Heart left ventricle (tissue), 16 donors: ENCODE results near the gene P4HA3. TPM values are rescaled to one million over a fixed set of nuclear protein-coding genes. Genes with fewer than 3 reads are reported as not detected.

Experiments
- ATAC-seq, 4 donors: fragments of 200-7000 bp; cut with Tn5 transposase; one replicate each; pipeline ENCODE4 v1.9.1; 2020 to 2022; ENCODE audit warnings: moderate library complexity in 4 of 4, mild to moderate bottlenecking in 3 of 4, moderate number of reproducible peaks in 1 of 4
- DNase-seq, 5 donors: peaks; one replicate each; pipeline ENCODE4 v3.0.0-alpha.2; 2020
- H3K27ac ChIP-seq, 12 donors: fragments of 200-600 bp; sonication (generic) in 4 of 12; one replicate each; pipeline versions ENCODE4 v1.5.0 to v1.8.0; 2016 to 2022; ENCODE audit warnings: mild to moderate bottlenecking in 2 of 12
- H3K27me3 ChIP-seq, 9 donors: fragments of 200-600 bp; sonication (generic) in 2 of 9; one replicate each; pipeline versions ENCODE4 v1.5.1 to v1.8.0; 2016 to 2022; ENCODE audit warnings: mild to moderate bottlenecking in 3 of 9
- H3K36me3 ChIP-seq, 9 donors: fragments of 200-600 bp; sonication (generic) in 2 of 9; one replicate each; pipeline versions ENCODE4 v1.5.0 to v1.8.0; 2018 to 2022; ENCODE audit warnings: mild to moderate bottlenecking in 2 of 9
- H3K4me1 ChIP-seq, 12 donors: fragments of 200-600 bp; sonication (generic) in 4 of 12; one replicate each; pipeline versions ENCODE4 v1.5.0 to v1.8.0; 2016 to 2022; ENCODE audit warnings: mild to moderate bottlenecking in 3 of 12
- H3K4me3 ChIP-seq, 12 donors: fragments of 200-600 bp; sonication (generic) in 4 of 12; one replicate each; pipeline versions ENCODE4 v1.5.0 to v1.8.0; 2017 to 2022; ENCODE audit warnings: mild to moderate bottlenecking in 9 of 12, moderate library complexity in 4 of 12
- H3K9me3 ChIP-seq, 12 donors: fragments of 200-600 bp; sonication (generic) in 4 of 12; one replicate each; pipeline versions ENCODE4 v1.5.0 to v1.8.0; 2016 to 2022; ENCODE audit warnings: mild to moderate bottlenecking in 1 of 12
- CTCF ChIP-seq, 12 donors: fragments of 200-600 bp; sonication (generic) in 4 of 12; IDR thresholded peaks; one replicate each; pipeline versions ENCODE4 v1.5.0 to v1.8.0; 2018 to 2022; ENCODE audit warnings: antibody characterized with exemption in 12 of 12, mild to moderate bottlenecking in 5 of 12
- POLR2A ChIP-seq, 2 donors: fragments of 450-650 bp; IDR thresholded peaks; one replicate each; pipeline ENCODE4 v1.6.1; 2017; ENCODE audit warnings: antibody characterized with exemption in 2 of 2, mild to moderate bottlenecking in 2 of 2, moderate library complexity in 2 of 2
- WGBS, 4 donors: extraction: QIAGEN DNeasy Blood & Tissue Kit in 2 of 4; methylation state at CpG; one replicate each; pipeline versions ENCODE4 v1.1.5 to v1.1.7; 2013 to 2018; 5-methylcytosine and 5-hydroxymethylcytosine counted together
- intact Hi-C, 10 donors: fragments of 100-400 bp; cut with DNase I; formaldehyde crosslinking; loops; one replicate each; pipeline versions ENCODE4 v1.11.1 to v1.14.2; 2022
- long read RNA-seq, 3 donors: library from polyadenylated mRNA; unstranded; transcript quantifications; one replicate each; pipeline ENCODE4 v2.0.0, GENCODE V29; 2020 to 2021
- polyA plus RNA-seq, 2 donors: library from polyadenylated mRNA; stranded (reverse); fragments of 200-250 nt; gene quantifications; one replicate each; pipeline ENCODE4 v1.2.3, GENCODE V29; 2013
- total RNA-seq, 9 donors: library from RNA; depleted of rRNA in 2 of 9; stranded (reverse); fragments of >200 nt in 2 of 9; fragmentation: NEBNext Ultra II Directional in 3 of 9; extraction: Animal tissue kit (Norgen Biotek cat#: 25700) in 3 of 9; gene quantifications; one replicate each; pipeline versions ENCODE4 v1.1.0 to v1.2.4, GENCODE V29; 2016 to 2023
- donor health status: ischemic (EF 13 %, LVEDD 7.1; RV severe dilation, severe dysfunction).
- donor health status: healthy with polysubstance abuse.
- donor health status: DM: no; HTN: yes; CAD: no.
- donor health status: DM: no; HTN: no; CAD: no.
- donor health status: ischemic (EF 25% LVEDD 6.9; RV normal size, moderate dysfunction).
- donor health status: ischemic (EF 25% LVEDD 5.7; RV mildly dilated, moderate dysfunction).
- donor health status: healthy.
- donor health status: DM: yes; HTN: yes; CAD: no.
- donor health status: ischemic (EF 35%, LVEDD 5.7; RV mildly dilated, moderate dysfunction).
- donor health status: nonischemic (EF 11% LVEDD 7.7; RV severe dilation, severe dysfunction).
- donor health status: DM: yes; HTN: yes; CAD: no.
- donor health status: PGD.
- donor health status: ischemic (EF 29% LVEDD 5.4; RV normal size, mild dysfunction).
- donor health status: nonischemic (EF 23%, LVEDD 6.1; RV moderate dilation, normal function).

Gene P4HA3
- total RNA-seq (1 to 10 TPM in 2 of 9 donors, under 1 TPM in 4, not detected in 3; 0.15 to 1.2 (median 0.38) TPM), polyA plus RNA-seq (under 1 TPM in 1 of 2 donors, not detected in 1; 0.98 TPM)
- long read RNA-seq, donor 1, partial matches to known transcripts, result 0 of 1 reads
- long read RNA-seq, donor 1, other reads (novel, unspliced or antisense), result 1 of 1 reads
- long read RNA-seq, donor 2, result 0 reads
- long read RNA-seq, donor 3, partial matches to known transcripts, result 0 of 2 reads
- long read RNA-seq, donor 3, other reads (novel, unspliced or antisense), result 1 of 2 reads

DNA sequence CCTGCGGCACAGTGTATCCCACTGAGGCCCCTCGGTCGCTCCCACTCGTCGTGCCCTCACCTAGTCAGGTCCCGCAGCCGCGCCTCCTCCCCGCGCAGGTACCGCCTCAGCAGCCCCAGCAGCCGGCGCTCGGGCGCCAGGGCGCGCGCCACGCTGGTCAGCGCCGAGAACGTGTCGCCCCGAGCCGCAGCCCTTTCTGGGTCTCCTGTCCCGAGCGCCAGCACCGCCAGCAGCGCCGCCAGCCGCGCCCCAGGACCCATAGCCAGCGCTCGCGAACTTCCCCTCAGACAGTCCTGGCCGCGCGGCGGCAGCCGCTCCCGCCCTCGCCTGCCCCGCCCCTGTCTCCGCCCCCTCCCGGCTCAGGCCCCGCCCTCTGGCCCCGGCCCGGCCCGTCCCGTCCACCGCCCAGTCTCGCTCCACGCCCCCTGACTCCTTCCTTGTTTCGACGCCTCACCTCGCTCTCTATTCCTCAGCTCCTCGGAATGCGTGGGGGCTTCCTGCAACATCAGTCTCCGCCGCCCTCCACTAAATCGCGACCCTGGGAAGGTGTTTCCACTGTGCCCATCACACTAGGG lies at the start of gene P4HA3:
Gene P4HA3, minus strand, starts transcription at position 289 of the 575 bp plus-strand sequence. Its CDS starts 29 bp downstream, at position 260.
- DNase-seq (peak; percentile 68 to 86 (median 74)), ATAC-seq (peak; percentile 37 to 98 (median 96))
- intact Hi-C loops, result no loop called here
- no peak for TF ChIP-seq POLR2A (IDR thresholded peaks at IDR 0.05)
- peak in 4 of 12 donors; percentile 2 to 31 (median 22) for TF ChIP-seq CTCF (IDR thresholded peaks at IDR 0.05)
- peak within 1 kb of the TSS; percentile 25 to 68 (median 56) for H3K4me3 ChIP-seq
- 3 to 5% (median 3%) methylated on average over 22 to 62 of the region's 62 CpGs for WGBS, 4 donors
- no peaks in the 10 kb centered on the region for H3K36me3 ChIP-seq
- no peak within 1 kb of the TSS for H3K27ac ChIP-seq
- peaks cover 0 to 10% (median 0%) of the 10 kb centered on the region in 9 donors for H3K27me3 ChIP-seq
- peaks cover 0 to 20% (median 4%) of the 10 kb centered on the region in 12 donors for H3K9me3 ChIP-seq
- H3K4me1 ChIP-seq, result peaks cover 0 to 22% (median 4%) of the 10 kb centered on the region in 12 donors

- Histone ChIP-seq H3K4me1 (no peaks in the 10 kb centered on the region), H3K36me3 (peaks cover 0 to 30% (median 5%) of the 10 kb centered on the region in 9 donors), H3K4me3 (no peak overlapping the region), H3K9me3 (peaks cover 0 to 7% (median 0%) of the 10 kb centered on the region in 12 donors), H3K27me3 (no peaks in the 10 kb centered on the region), H3K27ac (no peak overlapping the region)
- no peak for DNase-seq
- no peak for ATAC-seq
- TF ChIP-seq CTCF (IDR thresholded peaks at IDR 0.05) (no peak), POLR2A (IDR thresholded peaks at IDR 0.05) (no peak)
- 90 to 100% (median 94%) methylated on average over 1 of the region's 1 CpG for WGBS, 4 donors
- intact Hi-C loops, result no loop called here
Measured at GRCh38 chr11:74357449-74357848, 46.0 kb upstream of the P4HA3 start.

- H3K27me3 ChIP-seq, result no peaks in the 10 kb centered on the region
- 89 to 98% (median 96%) methylated on average over 2 of the region's 2 CpGs for WGBS, 4 donors
- peaks cover 0 to 30% (median 5%) of the 10 kb centered on the region in 9 donors for H3K36me3 ChIP-seq
- H3K4me3 ChIP-seq, result no peak overlapping the region
- ATAC-seq, result no peak
- H3K9me3 ChIP-seq, result peaks cover 0 to 4% (median 0%) of the 10 kb centered on the region in 12 donors
- DNase-seq, result no peak
- TF ChIP-seq POLR2A (IDR thresholded peaks at IDR 0.05) (no peak), CTCF (IDR thresholded peaks at IDR 0.05) (no peak)
- no peak overlapping the region for H3K27ac ChIP-seq
- no peaks in the 10 kb centered on the region for H3K4me1 ChIP-seq
- intact Hi-C loops, result no loop called here
Measured at GRCh38 chr11:74355626-74356025, 44.2 kb upstream of the P4HA3 start.

GRCh38 chr11:74354036-74354435 lies 42.6 kb upstream of the P4HA3 start:
- no peak overlapping the region for H3K4me3 ChIP-seq
- WGBS, 4 donors, result 56 to 79% (median 69%) methylated on average over 3 of the region's 3 CpGs
- no peak for TF ChIP-seq POLR2A (IDR thresholded peaks at IDR 0.05)
- no peak for TF ChIP-seq CTCF (IDR thresholded peaks at IDR 0.05)
- H3K9me3 ChIP-seq, result no peaks in the 10 kb centered on the region
- H3K27ac ChIP-seq, result no peak overlapping the region
- intact Hi-C loops, result no loop called here
- no peaks in the 10 kb centered on the region for H3K27me3 ChIP-seq
- H3K36me3 ChIP-seq, result peaks cover 0 to 26% (median 5%) of the 10 kb centered on the region in 9 donors
- no peak for DNase-seq
- ATAC-seq, result no peak
- H3K4me1 ChIP-seq, result no peaks in the 10 kb centered on the region
